HepG2 (cell line): ENCODE results near the gene PIK3C2B. TPM values are rescaled to one million over a fixed set of nuclear protein-coding genes. Genes with fewer than 3 reads are reported as not detected.

Experiments used
- EEA1 ChIP-seq: sonication (generic); formaldehyde crosslinking; IDR thresholded peaks from 2 replicates; pipeline ENCODE4 v1.5.1; 2020; ENCODE audit warnings: mild to moderate bottlenecking, missing genetic modification reagents, borderline replicate concordance
- GATAD2A ChIP-seq: IDR thresholded peaks from 2 replicates; pipeline ENCODE4 v1.6.1; 2016
- KAT8 ChIP-seq: IDR thresholded peaks from 2 replicates; pipeline ENCODE4 v1.6.1; 2016; ENCODE audit warnings: missing genetic modification reagents, missing compliant biosample characterization
- MED1 ChIP-seq: sonication (generic); formaldehyde crosslinking; IDR thresholded peaks from 2 replicates; pipeline ENCODE4 v1.4.0; 2020; ENCODE audit warnings: missing genetic modification reagents
- MIXL1 ChIP-seq: IDR thresholded peaks from 2 replicates; pipeline ENCODE4 v1.6.1; 2016
- NFATC3 ChIP-seq: sonication (generic); formaldehyde crosslinking; IDR thresholded peaks from 2 replicates; pipeline ENCODE4 v1.5.1; 2020; ENCODE audit warnings: mild to moderate bottlenecking, missing genetic modification reagents
- NFE2 ChIP-seq: sonication (generic); formaldehyde crosslinking; IDR thresholded peaks from 2 replicates; pipeline ENCODE4 v1.4.0; 2020; ENCODE audit warnings: missing genetic modification reagents
- NFE2L2 ChIP-seq: fragments of 150-350 bp; IDR thresholded peaks from 2 replicates; pipeline ENCODE4 v1.6.1; 2014; ENCODE audit warnings: low read length
- NONO ChIP-seq, 2 experiments: fragments of 450-650 bp in 1 of 2; sonication (generic) in 1 of 2; formaldehyde crosslinking in 1 of 2; IDR thresholded peaks in 1 of 2; conservative IDR thresholded peaks in 1 of 2; 2 replicates each; pipeline versions ENCODE4 v1.6.1 to v1.8.0; 2017 to 2022; ENCODE audit warnings: mild to moderate bottlenecking in 1 of 2, missing genetic modification reagents in 1 of 2, moderate library complexity in 1 of 2
- PHF8 ChIP-seq: sonication (generic); formaldehyde crosslinking; IDR thresholded peaks from 2 replicates; pipeline ENCODE4 v1.5.0; 2020; ENCODE audit warnings: missing genetic modification reagents
- POLR2A ChIP-seq, 2 experiments: IDR thresholded peaks; 2 replicates each; pipeline ENCODE4 v1.6.1; 2011; ENCODE audit warnings: low read depth in 2 of 2, low read length in 2 of 2, mild to moderate bottlenecking in 1 of 2, moderate library complexity in 1 of 2; ENCODE audit not compliant: insufficient read depth in 1 of 2
- SOX13 ChIP-seq, 3 experiments: fragments of 450-650 bp in 1 of 3; sonication (generic) in 1 of 3; formaldehyde crosslinking in 1 of 3; IDR thresholded peaks in 2 of 3; conservative IDR thresholded peaks in 1 of 3; 2 replicates each; pipeline versions ENCODE4 v1.5.0 to v1.6.1; 2016 to 2020; ENCODE audit warnings: antibody characterized with exemption in 1 of 3, mild to moderate bottlenecking in 1 of 3, missing compliant biosample characterization in 1 of 3, missing genetic modification reagents in 1 of 3, moderate library complexity in 1 of 3
- SSRP1 ChIP-seq: IDR thresholded peaks from 2 replicates; pipeline ENCODE4 v1.6.1; 2016; ENCODE audit warnings: control low read depth
- STAG1 ChIP-seq: sonication (generic); formaldehyde crosslinking; IDR thresholded peaks from 2 replicates; pipeline ENCODE4 v1.4.0; 2020; ENCODE audit warnings: missing genetic modification reagents
- YY1 ChIP-seq: IDR thresholded peaks from 2 replicates; pipeline ENCODE4 v1.6.1; 2011; ENCODE audit warnings: low read length, low read depth, moderate library complexity, mild to moderate bottlenecking; ENCODE audit not compliant: insufficient read depth, insufficient replicate concordance
- ZFP62 ChIP-seq: sonication (generic); formaldehyde crosslinking; IDR thresholded peaks from 2 replicates; pipeline ENCODE4 v1.4.0; 2020; ENCODE audit warnings: missing genetic modification reagents
- ZMYM3 ChIP-seq: sonication (generic); formaldehyde crosslinking; IDR thresholded peaks from 2 replicates; pipeline ENCODE4 v1.5.1; 2020; ENCODE audit warnings: mild to moderate bottlenecking, missing genetic modification reagents
- ZNF138 ChIP-seq: sonication (generic); formaldehyde crosslinking; IDR thresholded peaks from 2 replicates; pipeline ENCODE4 v1.5.0; 2020; ENCODE audit warnings: mild to moderate bottlenecking, low read depth, missing genetic modification reagents
- ZNF333 ChIP-seq: sonication (generic); formaldehyde crosslinking; IDR thresholded peaks from 2 replicates; pipeline ENCODE4 v1.4.0; 2020; ENCODE audit warnings: mild to moderate bottlenecking, missing genetic modification reagents, borderline replicate concordance
- ZNF431 ChIP-seq: sonication (generic); formaldehyde crosslinking; IDR thresholded peaks from 2 replicates; pipeline ENCODE4 v1.9.0; 2022; ENCODE audit warnings: missing genetic modification reagents, low read depth, mild to moderate bottlenecking, borderline replicate concordance
- ZNF678 ChIP-seq: sonication (generic); formaldehyde crosslinking; IDR thresholded peaks from 2 replicates; pipeline ENCODE4 v1.4.0; 2020; ENCODE audit warnings: mild to moderate bottlenecking, missing genetic modification reagents
- ZNF768 ChIP-seq: sonication (generic); formaldehyde crosslinking; IDR thresholded peaks from 2 replicates; pipeline ENCODE4 v1.4.0; 2020; ENCODE audit warnings: missing genetic modification reagents
- ZNF772 ChIP-seq: sonication (generic); formaldehyde crosslinking; IDR thresholded peaks from 2 replicates; pipeline ENCODE4 v1.5.0; 2020; ENCODE audit warnings: mild to moderate bottlenecking, missing genetic modification reagents
- ZNF891 ChIP-seq: sonication (generic); formaldehyde crosslinking; IDR thresholded peaks from 2 replicates; pipeline ENCODE4 v1.5.0; 2020; ENCODE audit warnings: mild to moderate bottlenecking, missing genetic modification reagents
- polyA plus RNA-seq, 8 experiments: library from polyadenylated mRNA; depleted of rRNA in 3 of 8; stranded (reverse) in 7 of 8; unstranded in 1 of 8; fragments of >200 nt; fragmentation: Illumina TruSeq in 4 of 8; extraction: Trizol in 4 of 8; gene quantifications; 2 replicates each; pipeline versions ENCODE4 v1.2.1 to v1.2.3, GENCODE V29; 2011 to 2016; ENCODE audit warnings: low read depth in 4 of 8, missing spikeins in 1 of 8, mixed read lengths in 1 of 8; ENCODE audit not compliant: insufficient read depth in 1 of 8
- total RNA-seq, 5 experiments: library from RNA; depleted of rRNA; stranded (reverse); fragments of >200 nt; fragmentation: Illumina TruSeq; extraction: Trizol; gene quantifications; 2 replicates each; pipeline ENCODE4 v1.2.3, GENCODE V29; 2016; ENCODE audit warnings: low read depth in 1 of 5
- TF ChIP-seq, protein P1 (sequence below), 2 experiments: sonication (generic) in 1 of 2; formaldehyde crosslinking in 1 of 2; IDR thresholded peaks; 2 replicates each; pipeline versions ENCODE4 v1.6.1 to v1.9.0; 2014 to 2022; ENCODE audit warnings: antibody characterized with exemption in 1 of 2, borderline replicate concordance in 1 of 2, inconsistent platforms in 1 of 2, low read depth in 1 of 2, missing genetic modification reagents in 1 of 2

Gene PIK3C2B
- total and polyA plus RNA-seq, 2 of the 13 experiments (the other 11 are each of a cell fraction or from before 2014, with no cell fraction given) = 3.4 to 4.5 TPM

DNA sequence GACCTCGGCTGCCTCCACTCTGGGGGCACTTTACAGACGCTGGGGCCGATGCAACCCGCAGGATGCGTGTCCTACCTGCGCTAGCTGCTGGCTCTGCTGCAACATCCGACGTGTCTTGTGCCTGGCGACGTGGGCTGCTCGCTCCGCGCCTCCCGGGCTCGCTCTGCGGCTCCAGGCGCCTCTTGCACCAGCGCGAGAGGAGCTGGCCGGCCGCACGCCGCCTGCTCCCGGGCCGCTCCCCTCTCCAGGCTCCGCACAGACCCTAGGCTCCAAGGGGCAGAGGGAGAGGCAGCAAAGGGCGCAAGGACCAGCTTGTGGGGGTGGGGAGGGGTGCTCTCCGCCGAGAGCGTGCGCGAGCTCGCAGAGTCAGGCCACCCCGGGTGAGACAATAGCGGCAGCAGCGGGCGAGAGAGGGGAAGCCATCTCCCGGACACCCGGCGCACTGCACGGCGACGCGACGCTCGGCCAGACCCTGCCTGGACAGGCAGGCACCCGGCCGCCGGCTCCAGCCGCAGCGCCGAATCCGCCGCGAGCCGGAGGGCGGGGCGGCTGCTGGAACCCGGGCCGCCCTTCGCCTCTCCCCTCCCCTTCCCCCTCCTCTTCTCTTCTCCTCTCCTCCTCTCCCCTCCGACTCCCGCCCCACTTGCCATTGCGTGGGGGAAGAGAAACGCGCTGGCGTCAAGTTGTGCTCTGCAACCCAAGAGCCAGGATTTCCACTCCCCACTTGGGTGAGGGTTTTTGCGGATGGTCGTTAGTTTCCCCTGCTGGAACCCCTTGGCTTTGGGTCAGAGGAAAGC is at the start of gene PIK3C2B (continued):
- TF ChIP-seq ZMYM3 (CRISPR knock-in tag) (peak; percentile 36; the same call in 1 of the 2 replicates), STAG1 (CRISPR knock-in tag) (peak; percentile 47), ZNF431 (0 out of 2 replicates have a peak, but pooled peaks have one; percentile 26), ZNF678 (CRISPR knock-in tag) (no peak), NFATC3 (CRISPR knock-in tag) (no peak), ZNF772 (CRISPR knock-in tag) (peak; percentile 89; the same call in 1 of the 2 replicates), MIXL1 (CRISPR knock-in tag) (0 out of 2 replicates have a peak, but pooled peaks have one; percentile 16), POLR2A (IDR thresholded peaks at IDR 0.05; ENCODE audit: insufficient read depth in 1 of 2, low read depth in 2 of 2, low read length in 2 of 2) (peak; percentile 60 to 68; a peak in 3 of 4 replicates), PHF8 (CRISPR knock-in tag) (peak; percentile 71), SSRP1 (CRISPR knock-in tag) (no peak), EEA1 (CRISPR knock-in tag) (peak; percentile 23; the same call in 1 of the 2 replicates), NFE2L2 (no peak), MED1 (peak; percentile 68), ZNF768 (CRISPR knock-in tag) (peak; percentile 42), KAT8 (CRISPR knock-in tag) (no peak), NONO (IDR thresholded peaks at IDR 0.05) (no peak), NONO (CRISPR knock-in tag; conservative IDR thresholded peaks at IDR 0.05) (peak; percentile 79; the same call in 1 of the 2 replicates), ZFP62 (CRISPR knock-in tag) (no peak), ZNF891 (CRISPR knock-in tag) (peak; percentile 36; the same call in 1 of the 2 replicates), NFE2 (CRISPR knock-in tag) (no peak), ZNF333 (CRISPR knock-in tag) (peak; percentile 88; the same call in 1 of the 2 replicates), GATAD2A (no peak; the same call in 1 of the 2 replicates), ZNF138 (CRISPR knock-in tag) (no peak; the same call in 1 of the 2 replicates), SOX13 (IDR thresholded peaks at IDR 0.05) (0 out of 2 replicates have a peak, but pooled peaks have one; percentile 6), SOX13 (CRISPR knock-in tag; conservative IDR thresholded peaks at IDR 0.05 in 1 of 2, IDR thresholded peaks at IDR 0.05 in 1 of 2) (peak in 1 of 2 experiments; percentile 59; a peak in 1 of 4 replicates), YY1 (peak; percentile 72)
- TF ChIP-seq, protein P1, sequence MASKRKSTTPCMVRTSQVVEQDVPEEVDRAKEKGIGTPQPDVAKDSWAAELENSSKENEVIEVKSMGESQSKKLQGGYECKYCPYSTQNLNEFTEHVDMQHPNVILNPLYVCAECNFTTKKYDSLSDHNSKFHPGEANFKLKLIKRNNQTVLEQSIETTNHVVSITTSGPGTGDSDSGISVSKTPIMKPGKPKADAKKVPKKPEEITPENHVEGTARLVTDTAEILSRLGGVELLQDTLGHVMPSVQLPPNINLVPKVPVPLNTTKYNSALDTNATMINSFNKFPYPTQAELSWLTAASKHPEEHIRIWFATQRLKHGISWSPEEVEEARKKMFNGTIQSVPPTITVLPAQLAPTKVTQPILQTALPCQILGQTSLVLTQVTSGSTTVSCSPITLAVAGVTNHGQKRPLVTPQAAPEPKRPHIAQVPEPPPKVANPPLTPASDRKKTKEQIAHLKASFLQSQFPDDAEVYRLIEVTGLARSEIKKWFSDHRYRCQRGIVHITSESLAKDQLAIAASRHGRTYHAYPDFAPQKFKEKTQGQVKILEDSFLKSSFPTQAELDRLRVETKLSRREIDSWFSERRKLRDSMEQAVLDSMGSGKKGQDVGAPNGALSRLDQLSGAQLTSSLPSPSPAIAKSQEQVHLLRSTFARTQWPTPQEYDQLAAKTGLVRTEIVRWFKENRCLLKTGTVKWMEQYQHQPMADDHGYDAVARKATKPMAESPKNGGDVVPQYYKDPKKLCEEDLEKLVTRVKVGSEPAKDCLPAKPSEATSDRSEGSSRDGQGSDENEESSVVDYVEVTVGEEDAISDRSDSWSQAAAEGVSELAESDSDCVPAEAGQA (IDR thresholded peaks at IDR 0.05; ENCODE audit: low read depth) = no peak
- TF ChIP-seq, protein P1 (CRISPR knock-in tag; IDR thresholded peaks at IDR 0.05; ENCODE audit: borderline replicate concordance) = no peak; the same call in 1 of the 2 replicates
